ENCODE results near the gene DGKH.

DGKH gene

DNA sequence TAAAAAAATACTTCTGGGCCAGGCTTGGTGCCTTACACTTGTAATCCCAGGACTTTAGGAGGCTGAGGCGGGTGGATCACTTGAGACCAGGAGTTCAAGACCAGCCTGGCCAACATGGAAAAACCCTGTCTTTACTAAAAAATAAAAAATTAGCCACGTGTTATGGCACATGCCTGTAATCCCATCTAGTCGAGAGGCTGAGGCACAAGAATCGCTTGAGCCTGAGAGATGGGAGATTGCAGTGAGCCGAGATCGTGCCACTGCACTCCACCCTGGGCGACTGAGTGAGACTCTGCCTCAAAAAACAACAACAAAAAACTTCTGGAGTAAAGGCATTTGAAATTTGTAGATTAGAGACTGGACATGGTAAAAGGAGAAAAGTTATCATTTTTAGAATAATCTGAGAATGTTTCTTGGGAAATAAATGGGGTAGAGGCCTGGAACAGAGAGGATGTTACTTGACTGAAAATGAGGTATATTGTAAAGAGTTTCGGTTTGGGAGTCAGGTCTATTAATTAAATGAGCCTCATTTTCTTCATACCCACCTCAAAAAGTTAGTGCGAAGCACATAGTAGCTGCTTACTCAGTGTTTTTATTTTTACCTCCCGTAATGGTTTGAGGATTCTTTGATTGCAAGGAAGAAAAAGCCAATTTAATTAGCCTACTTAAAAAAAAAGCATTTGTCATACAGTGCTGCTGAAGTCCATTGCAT is 226.1 kb downstream of the DGKH start:
- no peak for FAIRE-seq

DNA sequence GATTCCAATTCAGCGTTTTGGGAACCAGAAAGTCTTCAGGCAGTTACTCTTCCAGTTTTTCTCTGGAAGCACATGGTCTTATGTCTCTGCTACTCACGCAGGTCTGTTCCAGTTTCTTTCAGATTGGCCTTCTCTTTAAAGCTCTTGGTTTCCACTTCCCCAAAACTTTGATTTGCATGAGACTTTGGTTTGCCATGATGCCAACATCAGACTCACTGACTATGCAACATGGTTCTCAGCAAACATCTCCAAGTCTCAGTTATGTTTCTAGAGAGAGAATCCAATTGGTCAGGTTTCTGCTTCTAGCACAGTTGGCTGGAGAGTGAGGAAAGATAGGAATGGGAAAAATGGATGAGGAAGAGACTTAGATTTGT is 226.6 kb downstream of the DGKH start:
- FAIRE-seq (no peak), DNase-seq (ENCODE audit: low spot score) (no peak)

More for the DNA sequence above, 226.1 kb downstream of the DGKH start:
- DNase-seq (ENCODE audit: low spot score) = no peak

DNA sequence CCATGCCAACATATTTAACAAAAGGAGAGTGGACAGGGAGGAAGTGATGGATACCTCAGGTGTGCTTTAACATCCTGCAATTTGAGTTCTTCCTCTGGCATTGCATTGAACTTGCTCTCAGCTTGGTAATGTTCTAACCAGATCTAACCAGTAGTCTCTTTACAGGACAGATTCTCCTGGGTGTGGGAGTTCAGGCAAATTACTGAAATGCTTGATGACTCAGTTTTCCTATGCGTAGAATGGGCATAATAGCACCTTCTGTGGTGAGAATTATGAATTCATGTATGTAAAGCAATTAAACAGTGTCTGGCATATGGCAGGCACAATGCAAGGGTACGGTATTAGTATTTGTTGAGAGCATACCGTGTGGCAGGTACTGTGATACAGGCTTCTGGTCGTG is 227.1 kb downstream of the DGKH start:
- DNase-seq (ENCODE audit: low spot score) = no peak
- FAIRE-seq = no peak

GRCh38 chr13:42276683-42277082 is 228.2 kb downstream of the DGKH start:
- no peak for FAIRE-seq
- no peak for DNase-seq (ENCODE audit: low spot score)

DNA sequence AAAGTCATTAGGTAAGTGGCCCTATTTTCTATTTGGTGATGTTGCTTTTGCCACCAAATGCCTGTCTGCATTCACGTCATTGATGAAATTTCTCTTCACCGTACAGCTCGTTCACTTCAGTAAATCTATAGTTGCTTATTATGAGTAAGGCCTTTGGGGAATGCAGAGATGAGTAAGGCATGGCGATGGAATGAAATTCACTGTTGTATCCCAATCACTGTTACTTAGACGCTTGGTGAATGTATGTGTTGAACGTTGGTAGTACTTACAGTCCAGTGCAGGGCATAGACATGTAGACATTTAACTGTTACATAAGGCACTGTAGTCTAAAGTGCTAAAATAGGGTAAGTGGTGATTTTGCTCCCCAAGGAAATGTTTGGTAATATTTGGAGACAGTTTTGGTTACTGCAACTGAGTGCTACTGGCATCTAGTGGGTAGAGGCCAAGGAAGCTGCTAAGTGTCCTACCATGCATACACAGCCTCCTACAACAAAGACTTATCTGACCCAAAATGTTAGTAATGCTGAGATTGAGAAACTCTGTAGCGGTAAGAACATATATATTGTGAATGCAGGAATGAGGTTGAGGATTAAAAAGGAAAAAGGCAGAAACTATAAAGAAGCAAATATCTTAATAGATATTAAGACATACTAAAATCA is 229.3 kb downstream of the DGKH start:
- no peak for FAIRE-seq
- DNase-seq (ENCODE audit: low spot score) = no peak

- no peak for DNase-seq (ENCODE audit: low spot score)
- FAIRE-seq = no peak
Measured at GRCh38 chr13:42279080-42279479, 230.6 kb downstream of the DGKH start.

DNA sequence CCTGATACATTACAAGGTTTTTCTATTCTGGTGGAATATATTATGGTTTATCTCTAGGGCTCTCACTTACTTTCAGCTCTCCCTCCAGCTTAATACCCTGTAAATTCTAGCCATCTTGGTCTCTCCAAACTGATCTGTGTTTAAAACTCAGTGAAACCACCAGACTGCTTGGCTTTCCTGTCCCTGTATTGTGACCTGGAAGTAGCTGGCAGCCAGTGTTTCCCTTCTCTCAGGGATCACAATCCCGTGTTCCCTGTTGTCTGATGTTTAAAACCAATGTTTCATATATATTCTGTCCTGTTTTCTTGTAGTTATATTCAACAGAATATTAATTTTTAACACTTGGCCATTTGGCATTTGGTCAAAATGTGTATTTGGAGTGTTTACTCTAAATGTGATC is 231.5 kb downstream of the DGKH start:
- FAIRE-seq = no peak
- no peak for DNase-seq (ENCODE audit: low spot score)

GRCh38 chr13:42280537-42280936 is 232.1 kb downstream of the DGKH start:
- DNase-seq (ENCODE audit: low spot score) = no peak
- FAIRE-seq = no peak

GRCh38 chr13:42283574-42283973 is 235.1 kb downstream of the DGKH start:
- FAIRE-seq = no peak
- no peak for DNase-seq (ENCODE audit: low spot score)

DNA sequence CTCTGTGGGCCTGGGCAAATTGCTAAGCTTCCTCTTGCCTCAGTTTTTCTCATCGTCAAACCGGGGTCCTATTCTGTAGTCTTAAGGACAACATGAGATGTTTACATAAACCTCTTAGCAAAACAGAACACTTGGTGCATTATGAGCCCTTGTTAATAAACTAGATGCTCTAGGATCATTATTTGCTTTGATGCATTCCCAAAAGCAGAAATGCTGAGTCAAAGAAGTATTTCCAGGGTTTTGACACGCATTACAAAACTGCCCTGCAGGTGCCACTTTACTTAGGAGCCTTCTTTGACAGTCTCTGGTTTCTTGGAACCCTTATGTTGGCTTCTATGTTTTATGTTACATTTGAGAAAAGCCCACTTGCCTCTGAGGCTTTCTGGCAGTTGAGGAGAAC is 235.6 kb downstream of the DGKH start:
- DNase-seq (ENCODE audit: low spot score) (no peak), FAIRE-seq (no peak)

Measured in urothelium cell line (cell line).